ENCODE measurements around the gene LCP1. TPM values are rescaled to one million over a fixed set of nuclear protein-coding genes. Genes with fewer than 3 reads are reported as not detected.

LCP1 gene
- total RNA-seq, 4 donors from 2014 or later, result 17.3 to 34.8 (median 24.7) TPM

GRCh38 chr13:46202188-46202795 lies 20.3 kb upstream of the LCP1 start:
- TF ChIP-seq CTCF (IDR thresholded peaks at IDR 0.05) (no peak), POLR2A (IDR thresholded peaks at IDR 0.05) (no peak)
- intact Hi-C loops (cut with DNase I; ENCODE audit: low total_unique reads), result no loop called here
- Histone ChIP-seq H3K9me3 (no peaks in the 10 kb centered on the region), H3K36me3 (no peaks in the 10 kb centered on the region), H3K4me3 (no peak overlapping the region), H3K27me3 (no peaks in the 10 kb centered on the region), H3K4me1 (no peaks in the 10 kb centered on the region), H3K27ac (no peak overlapping the region)
- no peak for DNase-seq

DNA sequence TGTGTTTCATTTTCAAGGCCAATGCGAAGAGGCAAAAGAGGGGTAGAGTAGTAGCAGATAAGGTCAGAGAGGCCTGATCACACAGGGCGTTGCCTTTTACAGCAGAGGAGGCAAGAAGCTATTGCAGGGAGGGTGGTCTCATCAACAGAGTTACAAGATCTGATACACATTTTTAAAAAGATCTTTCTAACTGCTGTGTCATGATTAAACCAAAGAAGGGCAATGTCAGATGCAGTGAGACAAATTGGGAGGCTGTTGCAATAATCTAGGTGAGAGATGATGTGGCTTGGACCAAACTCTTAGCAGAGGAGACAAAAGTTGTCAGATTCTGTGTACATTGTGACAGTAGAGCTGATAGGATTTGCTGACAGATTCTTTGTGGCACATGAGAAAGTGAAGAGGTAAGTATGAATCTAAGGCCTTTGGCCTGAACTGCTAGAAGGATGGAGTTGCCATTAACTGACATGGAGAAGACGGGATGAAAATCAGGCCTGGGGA lies 16.8 kb upstream of the LCP1 start:
- Histone ChIP-seq H3K4me1 (no peaks in the 10 kb centered on the region), H3K27ac (no peak overlapping the region), H3K36me3 (no peaks in the 10 kb centered on the region), H3K9me3 (no peaks in the 10 kb centered on the region), H3K4me3 (no peak overlapping the region), H3K27me3 (no peaks in the 10 kb centered on the region)
- TF ChIP-seq POLR2A (IDR thresholded peaks at IDR 0.05), result no peak
- TF ChIP-seq CTCF (IDR thresholded peaks at IDR 0.05), result no peak
- intact Hi-C loops (cut with DNase I; ENCODE audit: low total_unique reads), result no loop called here
- no peak for DNase-seq

GRCh38 chr13:46197299-46198048 lies 15.5 kb upstream of the LCP1 start:
- TF ChIP-seq POLR2A (IDR thresholded peaks at IDR 0.05) (no peak), CTCF (IDR thresholded peaks at IDR 0.05) (no peak)
- DNase-seq, result no peak
- H3K9me3 ChIP-seq, result no peaks in the 10 kb centered on the region
- no peaks in the 10 kb centered on the region for H3K36me3 ChIP-seq
- H3K27me3 ChIP-seq, result no peaks in the 10 kb centered on the region
- H3K4me3 ChIP-seq, result no peak overlapping the region
- no peak overlapping the region for H3K27ac ChIP-seq
- intact Hi-C loops (cut with DNase I; ENCODE audit: low total_unique reads), result no loop called here
- no peaks in the 10 kb centered on the region for H3K4me1 ChIP-seq

- Histone ChIP-seq H3K27ac (no peak overlapping the region), H3K9me3 (no peaks in the 10 kb centered on the region), H3K4me1 (no peaks in the 10 kb centered on the region), H3K4me3 (no peak overlapping the region), H3K36me3 (no peaks in the 10 kb centered on the region), H3K27me3 (no peaks in the 10 kb centered on the region)
- no peak for DNase-seq
- intact Hi-C loops (cut with DNase I; ENCODE audit: low total_unique reads), result no loop called here
- TF ChIP-seq POLR2A (IDR thresholded peaks at IDR 0.05) (no peak), CTCF (IDR thresholded peaks at IDR 0.05) (no peak)
Measured at GRCh38 chr13:46195016-46195415, 13.0 kb upstream of the LCP1 start.

DNA sequence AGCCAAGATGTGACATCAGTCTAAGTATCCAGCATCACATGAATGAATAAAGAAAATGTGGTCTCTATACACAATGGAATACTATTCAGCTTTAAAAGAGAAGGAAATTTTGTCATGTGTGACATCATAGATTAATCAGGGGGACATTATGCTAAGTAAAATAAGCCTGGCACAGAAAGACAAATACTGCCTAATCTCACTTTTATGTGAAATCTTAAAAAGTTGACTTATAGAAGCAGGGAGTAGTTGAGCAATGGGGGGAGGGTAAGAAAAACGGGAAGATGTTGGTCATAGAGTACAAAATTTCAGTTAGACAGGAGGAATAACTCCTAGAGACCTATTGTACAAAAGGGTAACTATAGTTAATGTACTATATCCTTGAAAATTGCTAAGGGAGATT lies 10.4 kb upstream of the LCP1 start:
- no peaks in the 10 kb centered on the region for H3K9me3 ChIP-seq
- no peak for TF ChIP-seq POLR2A (IDR thresholded peaks at IDR 0.05)
- no peak for TF ChIP-seq CTCF (IDR thresholded peaks at IDR 0.05)
- no peak overlapping the region for H3K27ac ChIP-seq
- intact Hi-C loops (cut with DNase I; ENCODE audit: low total_unique reads), result no loop called here
- no peaks in the 10 kb centered on the region for H3K27me3 ChIP-seq
- no peak for DNase-seq
- H3K4me1 ChIP-seq, result no peaks in the 10 kb centered on the region
- no peak overlapping the region for H3K4me3 ChIP-seq
- no peaks in the 10 kb centered on the region for H3K36me3 ChIP-seq

All from uterus (tissue), 4 donors.